ENCODE results near the gene SLC39A2. TPM values are rescaled to one million over a fixed set of nuclear protein-coding genes. Genes with fewer than 3 reads are reported as not detected.

The SLC39A2 gene
- polyA plus RNA-seq, 1 of the 3 experiments (the other 2 are of a cell fraction) = not detected

DNA sequence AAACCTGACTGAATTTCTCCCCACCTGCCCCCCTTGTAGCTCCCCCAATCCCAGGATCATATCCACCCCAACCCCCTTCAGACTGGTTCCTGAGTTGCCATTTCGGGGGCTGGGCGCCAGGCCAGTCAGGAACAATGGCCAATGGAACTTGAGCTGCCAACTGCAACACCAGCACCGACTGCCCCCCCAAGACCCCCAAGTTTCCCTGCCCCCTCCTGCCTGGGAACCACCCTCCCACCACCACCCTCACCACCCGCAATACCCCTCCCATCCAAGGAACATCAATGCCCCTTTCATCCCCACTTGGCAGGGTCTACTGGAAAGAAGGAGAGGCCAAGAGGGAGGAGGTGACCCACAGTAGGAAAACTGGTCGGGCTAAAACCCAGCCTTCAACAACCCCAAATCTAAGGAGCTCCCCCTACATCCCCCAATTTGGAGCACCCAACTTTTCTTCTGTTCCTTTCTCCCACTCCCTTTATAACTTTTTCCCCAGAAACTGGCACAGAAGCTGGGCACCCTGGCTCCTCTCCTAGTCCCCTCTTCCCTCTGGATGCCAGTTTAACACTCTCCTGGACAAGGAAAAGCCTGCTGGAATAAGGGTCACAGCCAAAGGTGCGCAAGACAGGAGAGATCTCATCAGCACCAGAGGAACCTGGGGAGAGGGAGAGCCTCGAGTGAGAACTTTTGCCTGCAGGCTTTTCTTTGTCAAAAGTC lies 27.3 kb downstream of the SLC39A2 start:
- 84% methylated on average over 7 of the region's 7 CpGs for WGBS (ENCODE audit: low lambda C conversion rate)
- ChIA-PET POLR2A (interaction anchor here (1.2 kb wide), 1 partner anchor 11 kb away, joined by 4 read pairs; no protein-coding TSS in a partner anchor), CTCF (interaction anchor here (0.7 to 4.9 kb wide), 7 partner anchors 9 to 488 kb away, joined by 3 to 43 read pairs (median 4); no protein-coding TSS in a partner anchor)
- no peak overlapping the region for H3K9ac ChIP-seq
- no peaks in the 10 kb centered on the region for H3K36me3 ChIP-seq (replicated peaks in 1 of 2; ENCODE audit: control insufficient read depth in 1 of 2, insufficient read depth in 2 of 2, low read length in 1 of 2)
- no peak for TF ChIP-seq MEF2A (IDR thresholded peaks at IDR 0.05; ENCODE audit: borderline replicate concordance, low read depth)
- no peak for TF ChIP-seq FOXJ3 (CRISPR knock-in tag; IDR thresholded peaks at IDR 0.05)
- no peak for TF ChIP-seq GATA2 (CRISPR knock-in tag; IDR thresholded peaks at IDR 0.05)
- no peak for TF ChIP-seq FOXM1 (IDR thresholded peaks at IDR 0.05; ENCODE audit: low read depth)
- TF ChIP-seq ELF1 (IDR thresholded peaks at IDR 0.05) = no peak
- TF ChIP-seq RXRA (IDR thresholded peaks at IDR 0.05; ENCODE audit: borderline replicate concordance, low read depth) = no peak
- TF ChIP-seq, protein P1, sequence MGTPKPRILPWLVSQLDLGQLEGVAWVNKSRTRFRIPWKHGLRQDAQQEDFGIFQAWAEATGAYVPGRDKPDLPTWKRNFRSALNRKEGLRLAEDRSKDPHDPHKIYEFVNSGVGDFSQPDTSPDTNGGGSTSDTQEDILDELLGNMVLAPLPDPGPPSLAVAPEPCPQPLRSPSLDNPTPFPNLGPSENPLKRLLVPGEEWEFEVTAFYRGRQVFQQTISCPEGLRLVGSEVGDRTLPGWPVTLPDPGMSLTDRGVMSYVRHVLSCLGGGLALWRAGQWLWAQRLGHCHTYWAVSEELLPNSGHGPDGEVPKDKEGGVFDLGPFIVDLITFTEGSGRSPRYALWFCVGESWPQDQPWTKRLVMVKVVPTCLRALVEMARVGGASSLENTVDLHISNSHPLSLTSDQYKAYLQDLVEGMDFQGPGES (IDR thresholded peaks at IDR 0.05; ENCODE audit: low read depth, low read length) = no peak
- TF ChIP-seq TAF1 (IDR thresholded peaks at IDR 0.05; ENCODE audit: borderline replicate concordance, low read depth, low read length) = no peak
- no peak for TF ChIP-seq GABPA (IDR thresholded peaks at IDR 0.05; ENCODE audit: low read depth)
- TF ChIP-seq EP300 (IDR thresholded peaks at IDR 0.05; ENCODE audit: borderline replicate concordance in 1 of 2, low read depth in 1 of 2, low read length in 1 of 2) = no peak
- TF ChIP-seq, protein P2, sequence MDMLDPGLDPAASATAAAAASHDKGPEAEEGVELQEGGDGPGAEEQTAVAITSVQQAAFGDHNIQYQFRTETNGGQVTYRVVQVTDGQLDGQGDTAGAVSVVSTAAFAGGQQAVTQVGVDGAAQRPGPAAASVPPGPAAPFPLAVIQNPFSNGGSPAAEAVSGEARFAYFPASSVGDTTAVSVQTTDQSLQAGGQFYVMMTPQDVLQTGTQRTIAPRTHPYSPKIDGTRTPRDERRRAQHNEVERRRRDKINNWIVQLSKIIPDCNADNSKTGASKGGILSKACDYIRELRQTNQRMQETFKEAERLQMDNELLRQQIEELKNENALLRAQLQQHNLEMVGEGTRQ (IDR thresholded peaks at IDR 0.05; ENCODE audit: borderline replicate concordance, low read depth, low read length) = no peak
- no peak for TF ChIP-seq RFX5 (IDR thresholded peaks at IDR 0.05; ENCODE audit: low read length)
- no peak for TF ChIP-seq SMC3 (IDR thresholded peaks at IDR 0.05; ENCODE audit: low read depth, low read length)
- no peak for TF ChIP-seq TEAD4 (IDR thresholded peaks at IDR 0.05; ENCODE audit: borderline replicate concordance, insufficient read depth)
- TF ChIP-seq EZH2phosphoT487 (IDR thresholded peaks at IDR 0.05; ENCODE audit: borderline replicate concordance, low read depth) = no peak
- TF ChIP-seq, protein P3, sequence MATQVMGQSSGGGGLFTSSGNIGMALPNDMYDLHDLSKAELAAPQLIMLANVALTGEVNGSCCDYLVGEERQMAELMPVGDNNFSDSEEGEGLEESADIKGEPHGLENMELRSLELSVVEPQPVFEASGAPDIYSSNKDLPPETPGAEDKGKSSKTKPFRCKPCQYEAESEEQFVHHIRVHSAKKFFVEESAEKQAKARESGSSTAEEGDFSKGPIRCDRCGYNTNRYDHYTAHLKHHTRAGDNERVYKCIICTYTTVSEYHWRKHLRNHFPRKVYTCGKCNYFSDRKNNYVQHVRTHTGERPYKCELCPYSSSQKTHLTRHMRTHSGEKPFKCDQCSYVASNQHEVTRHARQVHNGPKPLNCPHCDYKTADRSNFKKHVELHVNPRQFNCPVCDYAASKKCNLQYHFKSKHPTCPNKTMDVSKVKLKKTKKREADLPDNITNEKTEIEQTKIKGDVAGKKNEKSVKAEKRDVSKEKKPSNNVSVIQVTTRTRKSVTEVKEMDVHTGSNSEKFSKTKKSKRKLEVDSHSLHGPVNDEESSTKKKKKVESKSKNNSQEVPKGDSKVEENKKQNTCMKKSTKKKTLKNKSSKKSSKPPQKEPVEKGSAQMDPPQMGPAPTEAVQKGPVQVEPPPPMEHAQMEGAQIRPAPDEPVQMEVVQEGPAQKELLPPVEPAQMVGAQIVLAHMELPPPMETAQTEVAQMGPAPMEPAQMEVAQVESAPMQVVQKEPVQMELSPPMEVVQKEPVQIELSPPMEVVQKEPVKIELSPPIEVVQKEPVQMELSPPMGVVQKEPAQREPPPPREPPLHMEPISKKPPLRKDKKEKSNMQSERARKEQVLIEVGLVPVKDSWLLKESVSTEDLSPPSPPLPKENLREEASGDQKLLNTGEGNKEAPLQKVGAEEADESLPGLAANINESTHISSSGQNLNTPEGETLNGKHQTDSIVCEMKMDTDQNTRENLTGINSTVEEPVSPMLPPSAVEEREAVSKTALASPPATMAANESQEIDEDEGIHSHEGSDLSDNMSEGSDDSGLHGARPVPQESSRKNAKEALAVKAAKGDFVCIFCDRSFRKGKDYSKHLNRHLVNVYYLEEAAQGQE (IDR thresholded peaks at IDR 0.05; ENCODE audit: low read depth, low read length) = no peak
- H3K27me3 ChIP-seq (ENCODE audit: insufficient read depth) = peaks cover 18% of the 10 kb centered on the region; the same call in 1 of the 2 replicates
- H3F3A ChIP-seq (replicated peaks; ENCODE audit: insufficient read depth) = no peaks in the 10 kb centered on the region
- no peaks in the 10 kb centered on the region for H3K9me2 ChIP-seq
- H4K20me1 ChIP-seq (ENCODE audit: insufficient read depth) = no peaks in the 10 kb centered on the region
- no peaks in the 10 kb centered on the region for H3K79me2 ChIP-seq (ENCODE audit: insufficient read depth)
- H3K27ac ChIP-seq (ENCODE audit: low read depth in 2 of 2, low read length in 1 of 2) = no peak overlapping the region
- H2AFZ ChIP-seq (ENCODE audit: low read depth) = no peak overlapping the region
- H3K4me1 ChIP-seq (ENCODE audit: control insufficient read depth in 1 of 2, insufficient read depth in 2 of 2, low read depth in 1 of 2, low read length in 1 of 2) = peaks cover 0 to 10% of the 10 kb centered on the region in 2 experiments; a peak in 1 of 4 replicates
- no peaks in the 10 kb centered on the region for H3K9me3 ChIP-seq
- no peak overlapping the region for H3K4me2 ChIP-seq
- no peak overlapping the region for H3K4me3 ChIP-seq (ENCODE audit: low read depth in 2 of 2, low read length in 1 of 2)
- no peak for DNase-seq

Data from SK-N-SH (cell line).